CMK (cell line): Measurements from ENCODE around the gene AKIRIN2.
"Not testable (repeated sequence)": the region's sequence is repeated elsewhere in the genome, so short reads cannot be mapped to it uniquely, and the experiment has no call there.

Experiments used
- DNase-seq: peaks from one replicate; pipeline ENCODE4 v3.0.0-alpha.2; 2010; ENCODE audit warnings: low read depth

AKIRIN2 gene

GRCh38 chr6:87718662-87719433, 16.8 kb upstream of the AKIRIN2 start:
- no peak for DNase-seq

GRCh38 chr6:87716928-87717614, 15.0 kb upstream of the AKIRIN2 start:
- DNase-seq: no peak

GRCh38 chr6:87714093-87714842, 12.2 kb upstream of the AKIRIN2 start:
- no peak for DNase-seq

- DNase-seq: not testable (repeated sequence)
These were observed 10.7 kb upstream of the AKIRIN2 start for GRCh38 chr6:87712713-87713112.

- no peak for DNase-seq
These were observed 8.1 kb upstream of the AKIRIN2 start for GRCh38 chr6:87710090-87710489.

GRCh38 chr6:87708581-87709427, 6.8 kb upstream of the AKIRIN2 start:
- not testable (repeated sequence) for DNase-seq

- no peak for DNase-seq
These were observed 4.3 kb upstream of the AKIRIN2 start for GRCh38 chr6:87706187-87706966.

GRCh38 chr6:87705070-87705691, 3.1 kb upstream of the AKIRIN2 start:
- no peak for DNase-seq

- not testable (repeated sequence) for DNase-seq
These were observed 1.0 kb upstream of the AKIRIN2 start for GRCh38 chr6:87703039-87703438.

- no peak for DNase-seq
These were observed 534 bp upstream of the AKIRIN2 start for GRCh38 chr6:87702589-87702945.

GRCh38 chr6:87701344-87701675, 723 bp downstream of the AKIRIN2 start:
- no peak for DNase-seq

- DNase-seq: peak; percentile 54
These were observed 1.4 kb downstream of the AKIRIN2 start for GRCh38 chr6:87700397-87701343.

GRCh38 chr6:87699576-87699975, 2.5 kb downstream of the AKIRIN2 start:
- no peak for DNase-seq

GRCh38 chr6:87698547-87699006, 3.5 kb downstream of the AKIRIN2 start:
- no peak for DNase-seq

GRCh38 chr6:87697581-87698546, 4.2 kb downstream of the AKIRIN2 start:
- DNase-seq: no peak

- DNase-seq: not testable (repeated sequence)
These were observed 5.2 kb downstream of the AKIRIN2 start for GRCh38 chr6:87696817-87697216.

GRCh38 chr6:87692086-87692485, 9.9 kb downstream of the AKIRIN2 start:
- DNase-seq: no peak

GRCh38 chr6:87690441-87690840, 11.6 kb downstream of the AKIRIN2 start:
- DNase-seq: no peak
